Left ventricle myocardium inferior (tissue), 1 donor: ENCODE results near the gene NHLRC4. TPM values are rescaled to one million over a fixed set of nuclear protein-coding genes. Genes with fewer than 3 reads are reported as not detected.

Experiments
- DNase-seq: peaks from one replicate; pipeline ENCODE4 v3.0.0-alpha.2; 2020
- H3K27ac ChIP-seq: fragments of 200-600 bp; replicated peaks from 2 replicates; pipeline ENCODE4 v1.8.0; 2021
- H3K27me3 ChIP-seq: fragments of 200-600 bp; 2 replicates; pipeline ENCODE4 v1.8.0; 2021; ENCODE audit warnings: low read depth
- H3K36me3 ChIP-seq: fragments of 200-600 bp; 2 replicates; pipeline ENCODE4 v1.8.0; 2021
- H3K4me1 ChIP-seq: fragments of 200-600 bp; 2 replicates; pipeline ENCODE4 v1.8.0; 2021
- H3K4me3 ChIP-seq: fragments of 200-600 bp; 2 replicates; pipeline ENCODE4 v1.8.0; 2021; ENCODE audit warnings: mild to moderate bottlenecking, moderate library complexity
- H3K9me3 ChIP-seq: fragments of 200-600 bp; replicated peaks from 2 replicates; pipeline ENCODE4 v1.8.0; 2021
- intact Hi-C: fragments of 100-400 bp; cut with micrococcal nuclease; formaldehyde crosslinking; loops from one replicate; pipeline ENCODE4 v1.11.0; 2022
- total RNA-seq: library from RNA; stranded (reverse); fragmentation: NEBNext Ultra II Directional; extraction: Animal tissue kit (Norgen Biotek cat#: 25700); gene quantifications from one replicate; pipeline ENCODE4 v1.2.1, GENCODE V29; 2021
- TF ChIP-seq, protein P1 (sequence below): fragments of 200-600 bp; IDR thresholded peaks from 2 replicates; pipeline ENCODE4 v1.8.0; 2021; ENCODE audit warnings: antibody characterized with exemption, mild to moderate bottlenecking, borderline replicate concordance
- donor health status: DM: no; HTN: yes; CAD: no; lungs with severe emphysema.

The NHLRC4 gene
- total RNA-seq, 1 donor from 2014 or later: 0.11 TPM

DNA sequence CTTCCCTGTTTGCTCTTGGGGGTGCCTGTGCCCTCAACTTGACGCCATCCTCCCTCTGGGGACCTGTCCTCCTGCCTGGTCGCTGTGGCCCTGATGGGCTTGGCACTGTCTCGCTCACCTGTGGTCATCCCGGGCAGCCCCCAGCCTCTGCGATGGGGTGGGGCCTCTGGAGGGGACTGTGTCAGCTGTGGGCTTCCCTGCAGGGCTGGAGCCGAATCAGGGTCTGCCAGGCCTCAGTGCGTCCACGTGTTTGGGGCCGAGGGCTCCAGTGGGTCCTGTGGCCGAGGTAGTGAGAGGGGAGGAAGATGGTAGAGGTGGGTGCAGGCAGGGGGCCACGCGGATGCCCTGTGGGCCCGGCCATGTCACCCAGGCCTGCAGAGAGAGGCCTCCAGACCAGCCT is 11.0 kb downstream of the NHLRC4 start:
- Histone ChIP-seq H3K4me1 (peaks cover 7% of the 10 kb centered on the region), H3K27ac (no peak overlapping the region), H3K9me3 (no peaks in the 10 kb centered on the region), H3K4me3 (no peak overlapping the region), H3K27me3 (no peaks in the 10 kb centered on the region), H3K36me3 (peaks cover 21% of the 10 kb centered on the region)
- no peak for DNase-seq
- intact Hi-C loops: no loop called here
- TF ChIP-seq, protein P1, sequence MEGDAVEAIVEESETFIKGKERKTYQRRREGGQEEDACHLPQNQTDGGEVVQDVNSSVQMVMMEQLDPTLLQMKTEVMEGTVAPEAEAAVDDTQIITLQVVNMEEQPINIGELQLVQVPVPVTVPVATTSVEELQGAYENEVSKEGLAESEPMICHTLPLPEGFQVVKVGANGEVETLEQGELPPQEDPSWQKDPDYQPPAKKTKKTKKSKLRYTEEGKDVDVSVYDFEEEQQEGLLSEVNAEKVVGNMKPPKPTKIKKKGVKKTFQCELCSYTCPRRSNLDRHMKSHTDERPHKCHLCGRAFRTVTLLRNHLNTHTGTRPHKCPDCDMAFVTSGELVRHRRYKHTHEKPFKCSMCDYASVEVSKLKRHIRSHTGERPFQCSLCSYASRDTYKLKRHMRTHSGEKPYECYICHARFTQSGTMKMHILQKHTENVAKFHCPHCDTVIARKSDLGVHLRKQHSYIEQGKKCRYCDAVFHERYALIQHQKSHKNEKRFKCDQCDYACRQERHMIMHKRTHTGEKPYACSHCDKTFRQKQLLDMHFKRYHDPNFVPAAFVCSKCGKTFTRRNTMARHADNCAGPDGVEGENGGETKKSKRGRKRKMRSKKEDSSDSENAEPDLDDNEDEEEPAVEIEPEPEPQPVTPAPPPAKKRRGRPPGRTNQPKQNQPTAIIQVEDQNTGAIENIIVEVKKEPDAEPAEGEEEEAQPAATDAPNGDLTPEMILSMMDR: no peak

DNA sequence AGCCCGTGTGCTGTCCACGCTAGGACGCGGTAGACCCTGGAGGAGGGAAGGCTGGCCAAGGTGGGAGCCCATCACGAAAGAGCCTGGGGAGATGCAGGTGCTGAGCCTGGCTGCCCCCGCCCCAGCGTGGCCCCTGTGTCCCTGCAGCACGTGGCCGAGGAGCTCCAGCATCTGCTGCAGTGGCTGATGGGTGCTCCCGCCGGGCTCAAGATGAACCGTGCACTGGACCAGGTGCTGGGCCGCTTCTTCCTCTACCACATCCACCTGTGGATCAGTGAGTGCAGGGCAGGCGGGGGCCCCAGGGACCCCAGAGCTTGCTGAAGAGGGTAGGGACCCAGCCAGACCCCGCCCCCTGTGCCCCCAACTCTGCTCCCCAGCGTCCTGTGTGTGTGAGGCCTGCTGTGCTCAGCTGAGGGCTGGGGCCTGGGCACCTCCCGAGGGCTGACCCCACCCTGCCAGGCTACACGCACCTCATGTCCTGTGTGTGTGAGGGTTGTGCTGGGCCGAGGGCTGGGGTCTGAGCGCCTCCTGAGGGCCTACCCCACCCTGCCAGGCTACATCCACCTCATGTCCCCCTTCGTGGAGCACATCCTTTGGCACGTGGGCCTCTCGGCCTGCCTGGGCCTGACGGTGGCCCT is 11.5 kb downstream of the NHLRC4 start:
- Histone ChIP-seq H3K4me1 (peaks cover 7% of the 10 kb centered on the region), H3K4me3 (no peak overlapping the region), H3K27me3 (no peaks in the 10 kb centered on the region), H3K36me3 (peaks cover 21% of the 10 kb centered on the region), H3K9me3 (no peaks in the 10 kb centered on the region), H3K27ac (no peak overlapping the region)
- intact Hi-C loops: no loop called here
- TF ChIP-seq, protein P1: no peak
- DNase-seq: no peak

DNA sequence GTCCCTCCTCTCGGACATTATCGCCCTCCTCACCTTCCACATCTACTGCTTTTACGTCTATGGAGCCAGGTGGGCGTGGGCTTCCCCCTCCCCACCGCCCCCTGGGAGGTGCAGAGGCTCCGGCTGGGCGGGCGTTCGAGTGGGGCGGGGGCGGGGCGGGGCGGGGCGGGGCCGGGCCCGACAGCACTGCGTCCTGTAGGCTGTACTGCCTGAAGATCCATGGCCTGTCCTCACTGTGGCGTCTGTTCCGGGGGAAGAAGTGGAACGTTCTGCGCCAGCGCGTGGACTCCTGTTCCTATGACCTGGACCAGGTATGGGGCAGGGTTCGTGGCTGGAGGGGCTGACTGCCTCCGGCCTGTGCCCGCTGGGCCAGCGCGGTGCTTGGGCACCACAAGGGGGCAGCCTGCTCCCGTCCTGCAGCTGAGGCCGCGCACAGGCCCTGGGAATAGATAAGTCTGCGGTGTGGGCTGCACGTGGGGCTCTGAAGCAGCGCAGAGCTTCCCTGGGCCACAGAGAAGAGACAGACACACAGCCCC is 12.1 kb downstream of the NHLRC4 start:
- H3K27ac ChIP-seq: no peak overlapping the region
- peak overlapping the region; percentile 51 for H3K4me3 ChIP-seq
- intact Hi-C loops: no loop called here
- no peaks in the 10 kb centered on the region for H3K9me3 ChIP-seq
- peaks cover 10% of the 10 kb centered on the region for H3K4me1 ChIP-seq
- peaks cover 20% of the 10 kb centered on the region for H3K36me3 ChIP-seq
- TF ChIP-seq, protein P1: peak; percentile 88
- no peaks in the 10 kb centered on the region for H3K27me3 ChIP-seq
- peak; percentile 74 for DNase-seq

DNA sequence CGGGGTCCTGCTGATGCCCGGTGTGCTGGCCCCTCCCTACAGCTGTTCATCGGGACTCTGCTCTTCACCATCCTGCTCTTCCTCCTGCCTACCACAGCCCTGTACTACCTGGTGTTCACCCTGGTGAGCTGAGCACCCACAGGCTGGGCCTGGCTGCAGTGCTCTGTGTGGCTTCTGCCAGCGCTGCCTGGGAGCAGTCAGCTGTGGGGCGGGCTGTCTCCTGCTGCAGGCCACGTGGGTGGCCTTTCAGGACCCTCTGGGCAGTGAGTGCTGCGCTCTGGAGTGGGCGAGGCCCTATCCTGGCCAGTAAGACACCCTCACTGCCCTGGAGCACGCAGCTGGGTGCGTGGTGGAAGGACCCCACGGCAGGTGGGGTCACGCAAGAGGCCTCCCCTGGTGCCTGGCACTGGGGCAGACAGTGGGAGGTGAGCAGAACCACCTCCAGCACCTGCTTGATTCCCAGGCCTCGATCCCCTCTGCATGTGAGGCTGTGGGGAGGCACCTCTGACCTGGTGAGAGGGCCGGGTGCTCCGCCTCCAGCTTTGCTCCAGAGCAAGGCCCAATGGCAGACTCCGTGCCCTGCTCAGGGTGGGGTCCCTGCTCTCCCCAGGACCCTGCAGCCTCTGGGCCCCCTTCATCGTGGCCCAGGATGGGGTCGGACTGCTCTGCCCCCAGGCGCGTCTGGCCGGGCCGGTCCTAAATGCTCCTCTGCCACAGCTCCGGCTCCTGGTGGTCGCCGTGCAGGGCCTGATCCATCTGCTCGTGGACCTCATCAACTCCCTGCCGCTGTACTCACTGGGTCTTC is 13.5 kb downstream of the NHLRC4 start:
- TF ChIP-seq, protein P1: no peak
- Histone ChIP-seq H3K27me3 (no peaks in the 10 kb centered on the region), H3K27ac (no peak overlapping the region), H3K4me3 (no peak overlapping the region), H3K36me3 (peaks cover 6% of the 10 kb centered on the region), H3K9me3 (no peaks in the 10 kb centered on the region), H3K4me1 (peaks cover 11% of the 10 kb centered on the region)
- intact Hi-C loops: no loop called here
- no peak for DNase-seq

DNA sequence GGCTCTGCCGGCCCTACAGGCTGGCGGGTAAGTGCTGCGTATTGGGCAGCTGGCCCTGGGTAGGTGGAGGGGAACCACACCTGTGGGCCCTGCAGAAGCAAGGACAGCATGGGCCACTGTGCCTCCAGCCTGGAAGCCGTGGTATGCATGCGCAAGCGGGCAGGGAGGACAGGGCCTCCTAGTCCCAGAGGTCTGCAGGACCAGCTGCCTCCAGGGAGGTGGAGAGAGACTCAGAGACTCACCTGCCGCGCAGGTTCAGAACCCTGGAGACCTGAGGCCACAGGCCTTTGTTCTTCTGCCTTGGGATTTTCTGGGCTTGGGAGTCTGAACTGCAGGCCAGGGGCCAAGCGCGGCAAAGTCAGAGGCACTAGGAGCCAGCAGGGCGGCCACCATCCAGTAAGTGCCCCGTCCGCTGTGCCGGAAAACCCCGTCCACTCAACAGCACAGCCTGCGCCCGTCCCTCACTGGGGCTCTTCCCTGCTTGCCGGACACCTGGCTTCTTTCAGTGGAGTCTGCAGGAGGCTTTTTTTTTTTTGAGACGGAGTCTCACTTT is 14.2 kb downstream of the NHLRC4 start:
- Histone ChIP-seq H3K9me3 (no peaks in the 10 kb centered on the region), H3K4me3 (no peak overlapping the region), H3K27ac (no peak overlapping the region), H3K4me1 (peaks cover 18% of the 10 kb centered on the region), H3K36me3 (no peaks in the 10 kb centered on the region), H3K27me3 (no peaks in the 10 kb centered on the region)
- DNase-seq: no peak
- intact Hi-C loops: no loop called here
- TF ChIP-seq, protein P1: no peak
